GM23248 (cell line): Measurements from ENCODE around the gene IFNLR1.

Source experiments
- EZH2 ChIP-seq: fragments of 200-600 bp; sonication (generic); IDR thresholded peaks from 2 replicates; pipeline ENCODE4 v1.6.1; 2018; ENCODE audit warnings: antibody characterized with exemption, mild to moderate bottlenecking; ENCODE audit not compliant: insufficient read depth, poor library complexity, severe bottlenecking
- EZH2phosphoT487 ChIP-seq: fragments of 200-600 bp; sonication (generic); IDR thresholded peaks from 2 replicates; pipeline ENCODE4 v1.6.1; 2018; ENCODE audit warnings: antibody characterized with exemption, moderate library complexity, mild to moderate bottlenecking, low read depth; ENCODE audit not compliant: insufficient read depth

GRCh38 chr1:24141311-24141997 lies 45.6 kb downstream of the IFNLR1 start:
- no peak for TF ChIP-seq EZH2phosphoT487
- no peak for TF ChIP-seq EZH2
